GM13976 (cell line): Measurements from ENCODE around the gene AUTS2.

Experiments used
- DNase-seq: peaks from one replicate; pipeline ENCODE4 v3.0.0; 2012; ENCODE audit warnings: low spot score
- in situ Hi-C: fragments of 300-500 bp; cut with MboI; formaldehyde crosslinking; loops from one replicate; pipeline ENCODE4 v1.12.0; 2022; ENCODE audit warnings: low sequenced_read_pairs, mixed read lengths, inconsistent platforms; ENCODE audit not compliant: unreplicated experiment
- TF ChIP-seq, protein P1 (sequence below): IDR thresholded peaks from 2 replicates; pipeline ENCODE4 v1.5.1; 2012; ENCODE audit warnings: borderline replicate concordance, mild to moderate bottlenecking; ENCODE audit not compliant: insufficient read depth; ENCODE audit errors: extremely low read depth, missing control alignments, control extremely low read depth

The AUTS2 gene

DNA sequence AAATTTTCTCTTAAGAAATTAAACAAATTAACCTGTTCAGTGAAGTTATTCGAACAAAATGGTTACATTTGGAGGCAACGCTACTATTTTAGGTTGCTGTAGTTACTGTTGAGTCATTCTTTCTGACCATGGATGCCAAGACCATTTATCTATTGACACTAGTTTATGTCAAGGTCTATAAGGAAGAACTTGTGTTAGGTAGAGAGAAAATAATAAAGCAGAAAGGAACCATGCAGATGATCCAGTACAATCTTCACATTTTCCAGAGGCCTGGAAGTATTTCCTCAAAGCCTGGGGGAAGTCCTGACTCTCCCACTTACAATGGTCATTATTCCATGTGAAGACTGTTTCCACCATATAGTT lies 925.7 kb downstream of the AUTS2 start:
- in situ Hi-C loops = no loop called here
- TF ChIP-seq, protein P1, sequence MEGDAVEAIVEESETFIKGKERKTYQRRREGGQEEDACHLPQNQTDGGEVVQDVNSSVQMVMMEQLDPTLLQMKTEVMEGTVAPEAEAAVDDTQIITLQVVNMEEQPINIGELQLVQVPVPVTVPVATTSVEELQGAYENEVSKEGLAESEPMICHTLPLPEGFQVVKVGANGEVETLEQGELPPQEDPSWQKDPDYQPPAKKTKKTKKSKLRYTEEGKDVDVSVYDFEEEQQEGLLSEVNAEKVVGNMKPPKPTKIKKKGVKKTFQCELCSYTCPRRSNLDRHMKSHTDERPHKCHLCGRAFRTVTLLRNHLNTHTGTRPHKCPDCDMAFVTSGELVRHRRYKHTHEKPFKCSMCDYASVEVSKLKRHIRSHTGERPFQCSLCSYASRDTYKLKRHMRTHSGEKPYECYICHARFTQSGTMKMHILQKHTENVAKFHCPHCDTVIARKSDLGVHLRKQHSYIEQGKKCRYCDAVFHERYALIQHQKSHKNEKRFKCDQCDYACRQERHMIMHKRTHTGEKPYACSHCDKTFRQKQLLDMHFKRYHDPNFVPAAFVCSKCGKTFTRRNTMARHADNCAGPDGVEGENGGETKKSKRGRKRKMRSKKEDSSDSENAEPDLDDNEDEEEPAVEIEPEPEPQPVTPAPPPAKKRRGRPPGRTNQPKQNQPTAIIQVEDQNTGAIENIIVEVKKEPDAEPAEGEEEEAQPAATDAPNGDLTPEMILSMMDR = no peak
- DNase-seq = no peak

DNA sequence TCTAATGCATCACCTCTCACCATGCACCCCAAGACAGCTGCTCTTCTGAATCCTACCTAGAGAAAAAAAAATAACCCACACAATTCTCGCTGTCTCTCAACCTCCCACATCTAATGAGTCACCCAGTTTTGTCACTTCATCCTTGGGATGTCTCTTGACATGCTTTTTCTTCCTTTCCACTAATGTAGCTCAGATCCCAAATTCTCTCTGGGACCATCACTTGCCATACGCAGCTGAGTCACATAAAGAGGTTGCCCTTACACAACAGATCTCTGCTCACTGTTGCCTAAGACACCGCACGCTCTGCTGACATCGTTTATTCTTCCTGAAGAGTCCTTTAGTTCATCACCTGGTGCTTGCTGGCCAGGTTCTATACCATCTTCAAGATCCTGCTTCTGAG lies 927.7 kb downstream of the AUTS2 start:
- TF ChIP-seq, protein P1 = no peak
- no peak for DNase-seq
- in situ Hi-C loops = no loop called here

DNA sequence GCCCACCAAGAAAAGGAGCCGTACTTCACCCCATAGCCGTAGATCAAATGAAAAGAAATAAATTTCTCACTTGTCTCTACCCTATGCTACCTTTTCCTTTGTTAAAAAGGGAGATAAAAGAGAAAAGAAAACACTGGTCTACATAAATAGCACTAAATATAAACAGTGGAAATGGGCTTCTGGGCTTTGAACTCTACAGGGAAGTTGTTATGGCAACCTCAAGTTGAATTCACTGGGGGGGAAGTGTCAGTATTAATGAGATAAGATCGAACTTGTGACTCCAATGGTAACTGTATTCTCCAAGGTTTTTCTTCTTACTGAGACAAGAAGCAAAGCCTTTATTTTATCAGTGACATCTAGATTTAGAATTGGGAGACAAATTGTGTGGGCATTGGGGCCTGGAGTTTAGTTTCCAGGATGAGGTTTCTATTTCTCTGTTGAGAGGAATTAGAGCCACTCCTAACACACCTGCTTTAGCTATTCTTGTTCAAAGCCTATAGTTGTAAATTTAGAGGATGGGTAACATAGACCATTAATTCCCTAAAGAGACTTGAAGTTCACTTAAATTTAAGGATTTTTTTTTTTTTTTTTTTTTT lies 929.3 kb downstream of the AUTS2 start:
- in situ Hi-C loops = no loop called here
- TF ChIP-seq, protein P1 = no peak
- DNase-seq = no peak

DNA sequence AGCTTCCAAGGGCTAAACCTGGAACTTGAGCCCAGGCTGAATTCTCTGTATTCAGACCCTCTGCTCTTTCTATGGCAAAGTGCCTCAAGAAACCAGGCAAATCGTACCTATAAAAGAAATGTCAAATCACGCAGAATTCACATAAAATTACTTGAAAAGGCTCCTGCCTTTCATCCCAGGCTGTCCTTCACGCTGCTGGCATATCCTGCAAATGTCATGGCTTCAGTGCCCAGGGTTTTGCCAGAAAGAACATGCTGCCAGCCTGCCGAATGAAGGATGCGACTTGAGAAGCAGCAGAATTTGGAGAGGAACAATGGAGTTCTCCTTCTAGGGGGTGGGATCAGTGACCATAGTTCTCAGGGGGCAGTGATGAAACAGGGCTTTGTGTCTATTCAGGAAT lies 931.2 kb downstream of the AUTS2 start:
- TF ChIP-seq, protein P1 = no peak
- in situ Hi-C loops = no loop called here
- DNase-seq = no peak

DNA sequence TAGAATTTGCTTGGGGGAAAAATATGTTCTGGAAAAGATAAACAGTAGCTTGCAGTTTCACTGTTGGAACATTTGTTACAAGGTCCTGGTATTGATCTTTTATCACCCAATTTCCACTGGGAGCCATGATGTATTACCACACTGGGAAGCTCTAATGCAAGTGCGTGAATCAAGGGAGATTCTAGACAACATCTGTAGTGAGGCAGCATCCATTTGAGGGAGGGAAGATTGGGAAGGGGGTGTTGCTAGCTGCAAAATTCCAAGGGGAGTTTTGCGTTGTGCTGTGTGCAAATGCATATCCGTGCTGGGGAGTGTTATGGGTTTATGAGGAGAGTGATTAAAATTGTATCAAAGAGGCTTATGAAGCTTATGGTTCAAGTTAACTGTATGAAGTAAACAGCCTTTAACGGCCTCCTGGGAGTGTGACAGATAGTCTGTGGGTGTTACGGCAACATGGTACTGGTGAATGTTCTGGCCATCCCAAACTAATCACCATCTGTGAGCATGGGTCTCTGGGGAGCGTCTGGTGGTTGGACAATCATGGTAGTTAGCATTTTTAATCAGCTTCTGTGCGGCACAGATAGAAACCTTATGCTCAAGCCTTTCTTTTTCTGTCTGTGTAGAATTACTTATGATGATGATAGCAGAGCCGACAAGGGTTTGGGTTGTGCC lies 931.8 kb downstream of the AUTS2 start:
- no peak for DNase-seq
- TF ChIP-seq, protein P1 = no peak
- in situ Hi-C loops = no loop called here

DNA sequence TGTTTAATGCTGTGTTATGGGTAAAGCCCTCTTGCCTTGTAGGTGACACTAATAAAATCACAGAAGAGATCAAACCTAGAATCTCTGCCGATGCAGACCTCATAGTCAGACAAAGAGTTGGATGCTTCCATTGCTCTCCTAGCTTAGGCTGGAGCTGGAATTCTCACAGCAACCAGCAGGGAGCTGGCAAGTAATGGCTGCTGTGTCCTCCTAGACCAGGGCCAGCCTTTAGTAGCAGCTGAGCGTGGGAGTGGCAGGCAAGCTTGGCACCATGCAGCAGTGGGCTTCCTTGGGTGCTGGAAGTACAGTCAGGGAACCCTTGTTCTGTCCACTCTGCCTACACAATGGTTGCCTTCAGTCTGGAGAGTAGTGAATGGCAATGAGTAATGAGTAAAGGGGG lies 935.3 kb downstream of the AUTS2 start:
- DNase-seq = no peak
- TF ChIP-seq, protein P1 = no peak
- in situ Hi-C loops = no loop called here
